ENCODE measurements around the gene KL. TPM values are rescaled to one million over a fixed set of nuclear protein-coding genes. Genes with fewer than 3 reads are reported as not detected.

The KL gene
- polyA plus RNA-seq, 1 of the 3 experiments (the other 2 are of a cell fraction), result 0.02 TPM

DNA sequence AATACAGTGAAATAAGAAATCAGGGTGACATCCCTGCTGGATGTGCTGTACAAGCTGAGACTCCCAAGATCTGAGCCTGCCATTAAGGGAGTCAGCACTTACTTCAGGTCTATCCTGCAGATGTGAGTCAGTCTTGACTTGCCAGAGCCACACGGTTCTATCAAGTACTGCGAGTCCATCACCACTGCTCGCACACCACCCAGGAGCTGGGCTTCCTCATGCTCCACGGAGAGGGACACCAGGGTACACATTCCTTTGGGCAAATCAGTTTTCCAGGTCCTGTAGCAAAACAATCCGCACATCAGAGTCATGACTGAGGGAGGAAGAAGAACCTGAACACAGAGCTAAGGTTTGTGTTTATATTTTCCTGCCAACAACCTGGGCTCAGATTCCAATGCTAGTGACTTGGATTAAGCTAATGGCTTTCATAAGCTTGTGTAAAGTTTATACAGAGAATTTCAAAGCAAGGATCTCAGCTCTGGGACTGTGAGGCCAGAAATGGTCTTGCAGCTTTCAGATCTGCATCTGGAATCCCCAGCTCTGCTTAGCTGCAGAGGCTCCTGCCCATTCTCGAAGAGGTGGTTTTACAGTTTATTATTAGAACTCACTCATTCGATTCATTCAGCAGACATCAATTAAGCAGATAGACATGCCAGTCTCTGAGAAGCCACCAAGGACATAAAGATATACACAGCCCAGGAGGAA lies 90.6 kb downstream of the KL start:
- Histone ChIP-seq H3K4me2 (no peak overlapping the region), H3K27ac (ENCODE audit: low read depth in 2 of 2, low read length in 1 of 2) (no peak overlapping the region; a peak in 1 of 4 replicates), H2AFZ (ENCODE audit: low read depth) (no peak overlapping the region), H3K27me3 (ENCODE audit: insufficient read depth) (no peaks in the 10 kb centered on the region), H3K9ac (no peak overlapping the region), H3K36me3 (replicated peaks in 1 of 2; ENCODE audit: control insufficient read depth in 1 of 2, insufficient read depth in 2 of 2, low read length in 1 of 2) (peaks cover 26 to 39% of the 10 kb centered on the region in 2 experiments), H3F3A (replicated peaks; ENCODE audit: insufficient read depth) (no peaks in the 10 kb centered on the region), H4K20me1 (ENCODE audit: insufficient read depth) (no peaks in the 10 kb centered on the region), H3K9me3 (no peaks in the 10 kb centered on the region), H3K79me2 (ENCODE audit: insufficient read depth) (no peaks in the 10 kb centered on the region), H3K9me2 (no peaks in the 10 kb centered on the region), H3K4me1 (ENCODE audit: control insufficient read depth in 1 of 2, insufficient read depth in 2 of 2, low read depth in 1 of 2, low read length in 1 of 2) (peaks cover 3 to 14% of the 10 kb centered on the region in 2 experiments), H3K4me3 (ENCODE audit: low read depth in 2 of 2, low read length in 1 of 2) (no peak overlapping the region)
- POLR2A ChIA-PET, result no interaction called here
- CTCF ChIA-PET, result no interaction called here
- no peak for DNase-seq
- whole genome bisulfite sequencing (ENCODE audit: low lambda C conversion rate), result 88% methylated on average over 7 of the region's 7 CpGs
- TF ChIP-seq FOXM1 (IDR thresholded peaks at IDR 0.05; ENCODE audit: low read depth) (no peak), YY1 (IDR thresholded peaks at IDR 0.05; ENCODE audit: low read depth) (no peak), NRF1 (IDR thresholded peaks at IDR 0.05; ENCODE audit: low read depth, low read length) (no peak), JUND (IDR thresholded peaks at IDR 0.05) (no peak), RAD21 (IDR thresholded peaks at IDR 0.05; ENCODE audit: low read length) (no peak), CHD2 (IDR thresholded peaks at IDR 0.05; ENCODE audit: low read length, partially characterized antibody) (no peak), POLR2AphosphoS5 (IDR thresholded peaks at IDR 0.05; ENCODE audit: low read depth, low read length) (no peak), IRF3 (IDR thresholded peaks at IDR 0.05; ENCODE audit: low read depth, low read length) (no peak), RXRA (IDR thresholded peaks at IDR 0.05; ENCODE audit: borderline replicate concordance, low read depth) (no peak), GABPA (IDR thresholded peaks at IDR 0.05; ENCODE audit: low read depth) (no peak), TEAD4 (IDR thresholded peaks at IDR 0.05; ENCODE audit: borderline replicate concordance, insufficient read depth) (no peak), ELF1 (IDR thresholded peaks at IDR 0.05) (no peak), TAF1 (IDR thresholded peaks at IDR 0.05; ENCODE audit: borderline replicate concordance, low read depth, low read length) (no peak), RCOR1 (IDR thresholded peaks at IDR 0.05; ENCODE audit: low read length) (no peak)
- TF ChIP-seq, protein P1, sequence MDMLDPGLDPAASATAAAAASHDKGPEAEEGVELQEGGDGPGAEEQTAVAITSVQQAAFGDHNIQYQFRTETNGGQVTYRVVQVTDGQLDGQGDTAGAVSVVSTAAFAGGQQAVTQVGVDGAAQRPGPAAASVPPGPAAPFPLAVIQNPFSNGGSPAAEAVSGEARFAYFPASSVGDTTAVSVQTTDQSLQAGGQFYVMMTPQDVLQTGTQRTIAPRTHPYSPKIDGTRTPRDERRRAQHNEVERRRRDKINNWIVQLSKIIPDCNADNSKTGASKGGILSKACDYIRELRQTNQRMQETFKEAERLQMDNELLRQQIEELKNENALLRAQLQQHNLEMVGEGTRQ (IDR thresholded peaks at IDR 0.05; ENCODE audit: borderline replicate concordance, low read depth, low read length), result no peak
- TF ChIP-seq, protein P2, sequence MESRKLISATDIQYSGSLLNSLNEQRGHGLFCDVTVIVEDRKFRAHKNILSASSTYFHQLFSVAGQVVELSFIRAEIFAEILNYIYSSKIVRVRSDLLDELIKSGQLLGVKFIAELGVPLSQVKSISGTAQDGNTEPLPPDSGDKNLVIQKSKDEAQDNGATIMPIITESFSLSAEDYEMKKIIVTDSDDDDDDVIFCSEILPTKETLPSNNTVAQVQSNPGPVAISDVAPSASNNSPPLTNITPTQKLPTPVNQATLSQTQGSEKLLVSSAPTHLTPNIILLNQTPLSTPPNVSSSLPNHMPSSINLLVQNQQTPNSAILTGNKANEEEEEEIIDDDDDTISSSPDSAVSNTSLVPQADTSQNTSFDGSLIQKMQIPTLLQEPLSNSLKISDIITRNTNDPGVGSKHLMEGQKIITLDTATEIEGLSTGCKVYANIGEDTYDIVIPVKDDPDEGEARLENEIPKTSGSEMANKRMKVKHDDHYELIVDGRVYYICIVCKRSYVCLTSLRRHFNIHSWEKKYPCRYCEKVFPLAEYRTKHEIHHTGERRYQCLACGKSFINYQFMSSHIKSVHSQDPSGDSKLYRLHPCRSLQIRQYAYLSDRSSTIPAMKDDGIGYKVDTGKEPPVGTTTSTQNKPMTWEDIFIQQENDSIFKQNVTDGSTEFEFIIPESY (IDR thresholded peaks at IDR 0.05; ENCODE audit: borderline replicate concordance, low read depth), result no peak
- TF ChIP-seq, protein P3, sequence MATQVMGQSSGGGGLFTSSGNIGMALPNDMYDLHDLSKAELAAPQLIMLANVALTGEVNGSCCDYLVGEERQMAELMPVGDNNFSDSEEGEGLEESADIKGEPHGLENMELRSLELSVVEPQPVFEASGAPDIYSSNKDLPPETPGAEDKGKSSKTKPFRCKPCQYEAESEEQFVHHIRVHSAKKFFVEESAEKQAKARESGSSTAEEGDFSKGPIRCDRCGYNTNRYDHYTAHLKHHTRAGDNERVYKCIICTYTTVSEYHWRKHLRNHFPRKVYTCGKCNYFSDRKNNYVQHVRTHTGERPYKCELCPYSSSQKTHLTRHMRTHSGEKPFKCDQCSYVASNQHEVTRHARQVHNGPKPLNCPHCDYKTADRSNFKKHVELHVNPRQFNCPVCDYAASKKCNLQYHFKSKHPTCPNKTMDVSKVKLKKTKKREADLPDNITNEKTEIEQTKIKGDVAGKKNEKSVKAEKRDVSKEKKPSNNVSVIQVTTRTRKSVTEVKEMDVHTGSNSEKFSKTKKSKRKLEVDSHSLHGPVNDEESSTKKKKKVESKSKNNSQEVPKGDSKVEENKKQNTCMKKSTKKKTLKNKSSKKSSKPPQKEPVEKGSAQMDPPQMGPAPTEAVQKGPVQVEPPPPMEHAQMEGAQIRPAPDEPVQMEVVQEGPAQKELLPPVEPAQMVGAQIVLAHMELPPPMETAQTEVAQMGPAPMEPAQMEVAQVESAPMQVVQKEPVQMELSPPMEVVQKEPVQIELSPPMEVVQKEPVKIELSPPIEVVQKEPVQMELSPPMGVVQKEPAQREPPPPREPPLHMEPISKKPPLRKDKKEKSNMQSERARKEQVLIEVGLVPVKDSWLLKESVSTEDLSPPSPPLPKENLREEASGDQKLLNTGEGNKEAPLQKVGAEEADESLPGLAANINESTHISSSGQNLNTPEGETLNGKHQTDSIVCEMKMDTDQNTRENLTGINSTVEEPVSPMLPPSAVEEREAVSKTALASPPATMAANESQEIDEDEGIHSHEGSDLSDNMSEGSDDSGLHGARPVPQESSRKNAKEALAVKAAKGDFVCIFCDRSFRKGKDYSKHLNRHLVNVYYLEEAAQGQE (IDR thresholded peaks at IDR 0.05; ENCODE audit: low read depth, low read length), result no peak
- TF ChIP-seq, protein P4, sequence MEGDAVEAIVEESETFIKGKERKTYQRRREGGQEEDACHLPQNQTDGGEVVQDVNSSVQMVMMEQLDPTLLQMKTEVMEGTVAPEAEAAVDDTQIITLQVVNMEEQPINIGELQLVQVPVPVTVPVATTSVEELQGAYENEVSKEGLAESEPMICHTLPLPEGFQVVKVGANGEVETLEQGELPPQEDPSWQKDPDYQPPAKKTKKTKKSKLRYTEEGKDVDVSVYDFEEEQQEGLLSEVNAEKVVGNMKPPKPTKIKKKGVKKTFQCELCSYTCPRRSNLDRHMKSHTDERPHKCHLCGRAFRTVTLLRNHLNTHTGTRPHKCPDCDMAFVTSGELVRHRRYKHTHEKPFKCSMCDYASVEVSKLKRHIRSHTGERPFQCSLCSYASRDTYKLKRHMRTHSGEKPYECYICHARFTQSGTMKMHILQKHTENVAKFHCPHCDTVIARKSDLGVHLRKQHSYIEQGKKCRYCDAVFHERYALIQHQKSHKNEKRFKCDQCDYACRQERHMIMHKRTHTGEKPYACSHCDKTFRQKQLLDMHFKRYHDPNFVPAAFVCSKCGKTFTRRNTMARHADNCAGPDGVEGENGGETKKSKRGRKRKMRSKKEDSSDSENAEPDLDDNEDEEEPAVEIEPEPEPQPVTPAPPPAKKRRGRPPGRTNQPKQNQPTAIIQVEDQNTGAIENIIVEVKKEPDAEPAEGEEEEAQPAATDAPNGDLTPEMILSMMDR (IDR thresholded peaks at IDR 0.05), result no peak
- TF ChIP-seq, protein P5, sequence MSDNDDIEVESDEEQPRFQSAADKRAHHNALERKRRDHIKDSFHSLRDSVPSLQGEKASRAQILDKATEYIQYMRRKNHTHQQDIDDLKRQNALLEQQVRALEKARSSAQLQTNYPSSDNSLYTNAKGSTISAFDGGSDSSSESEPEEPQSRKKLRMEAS (IDR thresholded peaks at IDR 0.05; ENCODE audit: low read depth), result no peak

Measured in SK-N-SH (cell line).